KOPT-K1 (cell line): ENCODE results near the gene ST7L.

Experiments used
- H3K27ac ChIP-seq: fragments of 200-600 bp; sonication (generic); 2 replicates; pipeline ENCODE4 v1.5.1; 2016; ENCODE audit warnings: antibody characterized with exemption, mild to moderate bottlenecking, low read depth, low read length; ENCODE audit not compliant: poor library complexity, severe bottlenecking
- H3K36me3 ChIP-seq: fragments of 200-600 bp; sonication (generic); 2 replicates; pipeline ENCODE4 v1.5.1; 2017; ENCODE audit warnings: antibody characterized with exemption, mild to moderate bottlenecking, low read length, moderate library complexity; ENCODE audit not compliant: insufficient read depth
- H3K9me3 ChIP-seq: fragments of 200-600 bp; sonication (generic); 2 replicates; pipeline ENCODE4 v1.5.1; 2017; ENCODE audit warnings: antibody characterized with exemption, low read length, mild to moderate bottlenecking; ENCODE audit not compliant: insufficient read depth, poor library complexity, severe bottlenecking

ST7L gene

GRCh38 chr1:112522621-112523020, 96.3 kb downstream of the ST7L start:
- H3K9me3 ChIP-seq = no peaks in the 10 kb centered on the region
- H3K36me3 ChIP-seq = no peaks in the 10 kb centered on the region
- H3K27ac ChIP-seq = no peak overlapping the region

DNA sequence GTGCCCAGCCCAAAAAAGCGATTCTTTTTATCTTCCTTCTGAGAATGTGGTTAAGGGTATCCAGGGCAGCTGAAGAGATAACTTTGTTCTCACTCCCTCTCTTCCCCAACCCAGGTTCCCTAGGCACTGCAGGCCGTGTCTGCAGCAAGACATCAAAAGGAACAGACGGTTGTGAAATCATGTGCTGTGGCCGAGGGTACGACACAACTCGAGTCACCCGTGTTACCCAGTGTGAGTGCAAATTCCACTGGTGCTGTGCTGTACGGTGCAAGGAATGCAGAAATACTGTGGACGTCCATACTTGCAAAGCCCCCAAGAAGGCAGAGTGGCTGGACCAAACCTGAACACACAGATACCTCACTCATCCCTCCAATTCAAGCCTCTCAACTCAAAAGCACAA, 98.8 kb downstream of the ST7L start:
- no peak overlapping the region for H3K27ac ChIP-seq
- H3K9me3 ChIP-seq = no peaks in the 10 kb centered on the region
- no peaks in the 10 kb centered on the region for H3K36me3 ChIP-seq

DNA sequence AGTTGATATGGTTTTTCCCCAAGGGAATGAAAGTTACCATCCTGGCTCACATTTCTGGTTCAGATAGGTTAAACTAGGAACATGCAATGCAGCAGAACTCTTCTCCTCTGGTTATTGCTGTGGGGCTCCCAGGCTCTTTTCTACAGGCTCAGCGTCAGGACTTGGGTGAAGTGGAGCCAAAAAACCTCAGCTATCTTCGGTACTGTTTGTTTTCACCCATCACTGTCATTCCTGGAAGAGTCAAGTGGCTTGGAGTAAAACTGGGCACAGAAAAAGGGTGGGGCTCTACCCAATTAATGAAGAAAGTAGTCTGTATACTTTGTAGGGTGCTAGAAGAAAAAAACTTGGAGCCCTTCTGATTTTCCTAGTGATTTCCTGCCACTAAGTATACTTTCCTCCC, 100.8 kb downstream of the ST7L start:
- H3K27ac ChIP-seq = no peak overlapping the region
- no peaks in the 10 kb centered on the region for H3K36me3 ChIP-seq
- no peaks in the 10 kb centered on the region for H3K9me3 ChIP-seq

DNA sequence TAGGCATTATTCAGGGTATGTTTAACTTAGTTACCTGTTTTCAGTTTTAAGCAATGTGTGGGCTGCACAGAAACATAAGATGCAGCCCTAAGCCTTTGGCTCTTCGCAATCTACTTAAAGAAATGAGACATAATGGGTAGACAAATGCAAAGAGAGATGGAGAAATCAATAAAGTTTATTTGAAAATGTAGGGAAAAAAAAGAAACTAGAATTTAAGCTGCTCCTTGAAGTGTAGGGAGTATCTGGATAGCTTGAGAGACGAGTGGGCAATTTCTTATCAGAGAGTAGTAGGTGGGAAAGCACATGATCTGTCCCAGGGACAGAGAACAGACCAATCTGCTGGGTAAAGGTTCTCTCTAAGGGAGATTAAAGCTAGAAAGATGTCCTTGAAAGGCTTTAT, 101.3 kb downstream of the ST7L start:
- H3K9me3 ChIP-seq = no peaks in the 10 kb centered on the region
- H3K36me3 ChIP-seq = no peaks in the 10 kb centered on the region
- H3K27ac ChIP-seq = no peak overlapping the region

DNA sequence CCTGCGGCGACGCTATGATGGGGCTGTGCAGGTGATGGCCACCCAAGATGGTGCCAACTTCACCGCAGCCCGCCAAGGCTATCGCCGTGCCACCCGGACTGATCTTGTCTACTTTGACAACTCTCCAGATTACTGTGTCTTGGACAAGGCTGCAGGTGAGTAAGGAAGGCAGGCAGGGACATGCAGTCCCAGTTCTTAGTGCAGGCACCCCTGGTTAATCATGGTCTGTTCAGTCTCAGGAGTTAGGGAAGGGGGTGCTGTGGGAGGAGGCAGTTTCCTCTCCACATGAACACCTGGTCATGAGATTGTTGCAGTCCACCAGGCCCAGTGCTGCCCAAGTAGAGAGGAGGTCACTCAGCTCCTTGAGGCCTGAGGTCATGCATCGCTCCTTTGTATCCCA, 101.7 kb downstream of the ST7L start:
- H3K9me3 ChIP-seq = no peaks in the 10 kb centered on the region
- no peaks in the 10 kb centered on the region for H3K36me3 ChIP-seq
- no peak overlapping the region for H3K27ac ChIP-seq

- Histone ChIP-seq H3K27ac (no peak overlapping the region), H3K9me3 (no peaks in the 10 kb centered on the region)
These were observed 102.8 kb downstream of the ST7L start for GRCh38 chr1:112516141-112516540.

GRCh38 chr1:112515311-112516009, 103.5 kb downstream of the ST7L start:
- Histone ChIP-seq H3K36me3 (no peaks in the 10 kb centered on the region), H3K27ac (no peak overlapping the region)

More at GRCh38 chr1:112516141-112516540, 102.8 kb downstream of the ST7L start:
- H3K36me3 ChIP-seq = no peaks in the 10 kb centered on the region

DNA sequence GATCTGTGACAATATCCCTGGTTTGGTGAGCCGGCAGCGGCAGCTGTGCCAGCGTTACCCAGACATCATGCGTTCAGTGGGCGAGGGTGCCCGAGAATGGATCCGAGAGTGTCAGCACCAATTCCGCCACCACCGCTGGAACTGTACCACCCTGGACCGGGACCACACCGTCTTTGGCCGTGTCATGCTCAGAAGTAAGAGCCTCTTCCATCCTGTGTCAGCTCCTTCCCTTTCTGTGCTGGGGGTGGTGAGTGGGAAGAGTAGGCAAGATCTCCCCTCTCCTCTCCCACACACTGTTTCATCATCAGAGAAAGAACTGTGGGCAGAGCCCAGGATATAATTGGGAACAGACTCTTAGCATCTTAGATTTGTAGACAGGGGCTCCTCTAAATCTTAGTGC, 104.0 kb downstream of the ST7L start:
- Histone ChIP-seq H3K9me3 (no peaks in the 10 kb centered on the region), H3K36me3 (no peaks in the 10 kb centered on the region), H3K27ac (no peak overlapping the region)

More at GRCh38 chr1:112515311-112516009, 103.5 kb downstream of the ST7L start:
- no peaks in the 10 kb centered on the region for H3K9me3 ChIP-seq

- H3K36me3 ChIP-seq = no peaks in the 10 kb centered on the region
- no peak overlapping the region for H3K27ac ChIP-seq
- H3K9me3 ChIP-seq = no peaks in the 10 kb centered on the region
These were observed 105.7 kb downstream of the ST7L start for GRCh38 chr1:112513112-112513870.

- Histone ChIP-seq H3K9me3 (no peaks in the 10 kb centered on the region), H3K27ac (no peak overlapping the region), H3K36me3 (no peaks in the 10 kb centered on the region)
These were observed 107.0 kb downstream of the ST7L start for GRCh38 chr1:112511897-112512296.

- Histone ChIP-seq H3K27ac (no peak overlapping the region), H3K9me3 (no peaks in the 10 kb centered on the region), H3K36me3 (no peaks in the 10 kb centered on the region)
These were observed 108.6 kb downstream of the ST7L start for GRCh38 chr1:112510340-112510739.

DNA sequence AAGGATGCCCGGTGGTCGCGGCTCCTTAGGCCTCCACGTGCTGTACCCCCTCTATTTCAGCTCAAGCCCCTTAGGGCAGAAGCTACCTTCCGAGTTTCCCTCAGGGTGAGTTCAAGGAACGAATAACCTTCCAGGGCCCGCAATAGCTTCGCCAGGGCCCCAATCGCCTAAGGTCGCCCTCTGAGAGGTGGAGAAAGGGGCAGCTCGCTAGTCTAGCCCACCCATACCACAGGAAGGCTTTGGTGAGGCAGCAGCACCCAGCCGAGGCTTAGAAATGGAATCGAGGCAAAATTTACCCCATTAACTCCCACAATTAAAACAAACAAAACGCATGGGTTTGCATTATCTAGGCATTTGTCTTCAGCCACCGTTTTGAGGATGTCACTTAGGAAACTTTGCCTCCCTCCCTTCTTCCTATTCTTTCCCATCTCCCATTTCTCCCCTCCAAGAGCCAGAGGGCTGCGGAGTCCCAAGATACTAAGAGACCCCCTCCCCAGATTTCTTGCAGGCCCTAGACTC, 109.2 kb downstream of the ST7L start:
- no peaks in the 10 kb centered on the region for H3K9me3 ChIP-seq
- H3K27ac ChIP-seq = no peak overlapping the region
- no peaks in the 10 kb centered on the region for H3K36me3 ChIP-seq

- H3K27ac ChIP-seq = no peak overlapping the region
- no peaks in the 10 kb centered on the region for H3K36me3 ChIP-seq
These were observed 109.8 kb downstream of the ST7L start for GRCh38 chr1:112509005-112509659.

GRCh38 chr1:112508278-112509004, 110.5 kb downstream of the ST7L start, which contains the start of gene WNT2B:
TSS of gene WNT2B (plus strand) at chr1:112508965. CDS start at chr1:112509263, 298 bp downstream.
- no peak within 1 kb of the TSS for H3K27ac ChIP-seq
- H3K9me3 ChIP-seq = no peaks in the 10 kb centered on the region
- H3K36me3 ChIP-seq = no peaks in the 10 kb centered on the region

More at GRCh38 chr1:112509005-112509659, 109.8 kb downstream of the ST7L start:
- no peaks in the 10 kb centered on the region for H3K9me3 ChIP-seq

DNA sequence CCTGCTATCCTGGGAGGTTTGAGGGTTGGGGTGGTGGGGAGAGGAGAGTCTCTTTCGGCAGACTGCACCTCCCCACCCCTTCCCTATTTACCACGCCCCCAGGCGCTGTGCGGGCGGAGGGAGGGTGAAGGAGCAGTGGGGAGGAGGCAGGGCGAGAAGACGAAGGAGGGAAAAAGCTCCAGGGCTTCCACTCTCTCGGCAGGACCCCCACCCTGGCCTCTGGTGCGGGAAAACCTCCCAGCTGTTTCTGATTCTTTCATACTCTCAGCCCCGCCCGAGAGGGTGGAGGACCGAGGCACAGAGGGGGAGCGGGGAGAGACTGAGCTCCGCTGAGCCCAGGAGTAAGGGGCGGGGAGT, 111.0 kb downstream of the ST7L start:
- H3K36me3 ChIP-seq = no peaks in the 10 kb centered on the region
- H3K9me3 ChIP-seq = no peaks in the 10 kb centered on the region
- H3K27ac ChIP-seq = no peak overlapping the region
